MG63 (cell line): Measurements from ENCODE around the gene ZSCAN1. TPM values are rescaled to one million over a fixed set of nuclear protein-coding genes. Genes with fewer than 3 reads are reported as not detected.

Source experiments
- DNase-seq: peaks from one replicate; pipeline ENCODE4 v3.0.0-alpha.2; 2020
- H3K27me3 ChIP-seq: fragments of 250-450 bp; sonication (Bioruptor Pico); 2 replicates; pipeline ENCODE4 v1.5.1; 2020; ENCODE audit warnings: mild to moderate bottlenecking, moderate library complexity
- H3K36me3 ChIP-seq: fragments of 250-450 bp; sonication (Bioruptor Pico); 2 replicates; pipeline ENCODE4 v1.5.1; 2020; ENCODE audit warnings: mild to moderate bottlenecking, moderate library complexity
- H3K4me3 ChIP-seq: fragments of 250-450 bp; sonication (Bioruptor Pico); 2 replicates; pipeline ENCODE4 v1.5.1; 2020; ENCODE audit warnings: mild to moderate bottlenecking, moderate library complexity
- H3K9me3 ChIP-seq: fragments of 250-450 bp; sonication (Bioruptor Pico); 2 replicates; pipeline ENCODE4 v1.5.1; 2020; ENCODE audit warnings: mild to moderate bottlenecking, moderate library complexity
- total RNA-seq: library from RNA; depleted of rRNA; stranded (reverse); fragments of >200 nt; shearing (Covaris generic); gene quantifications from 2 replicates; pipeline ENCODE4 v1.2.3, GENCODE V29; 2014; ENCODE audit warnings: low replicate concordance; rRNA removed

The ZSCAN1 gene
- total RNA-seq, 1 experiment from 2014 or later, result not detected

DNA sequence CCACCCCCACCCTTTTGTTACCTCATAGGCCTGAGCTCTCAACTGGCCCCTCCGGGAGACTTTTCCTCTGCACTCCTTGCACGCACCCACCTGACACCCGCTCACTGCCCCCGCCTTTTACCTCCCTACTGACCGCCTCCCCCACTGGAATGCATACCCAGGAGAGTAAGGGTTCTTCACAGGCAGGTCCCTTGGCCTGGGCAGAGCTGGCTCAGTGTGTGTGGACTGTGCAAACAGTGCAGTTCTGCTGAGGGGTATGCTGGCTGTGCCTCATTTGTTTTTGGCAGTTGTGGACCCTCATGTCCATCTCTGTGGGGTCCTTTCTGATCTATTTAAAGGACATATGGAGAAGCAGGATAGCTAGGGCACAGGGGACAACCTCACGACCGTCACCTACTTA lies 59.2 kb downstream of the ZSCAN1 start:
- no peaks in the 10 kb centered on the region for H3K36me3 ChIP-seq
- no peak overlapping the region for H3K4me3 ChIP-seq
- no peaks in the 10 kb centered on the region for H3K27me3 ChIP-seq
- no peak for DNase-seq
- peaks cover 5% of the 10 kb centered on the region; the same call in 1 of the 2 replicates for H3K9me3 ChIP-seq

DNA sequence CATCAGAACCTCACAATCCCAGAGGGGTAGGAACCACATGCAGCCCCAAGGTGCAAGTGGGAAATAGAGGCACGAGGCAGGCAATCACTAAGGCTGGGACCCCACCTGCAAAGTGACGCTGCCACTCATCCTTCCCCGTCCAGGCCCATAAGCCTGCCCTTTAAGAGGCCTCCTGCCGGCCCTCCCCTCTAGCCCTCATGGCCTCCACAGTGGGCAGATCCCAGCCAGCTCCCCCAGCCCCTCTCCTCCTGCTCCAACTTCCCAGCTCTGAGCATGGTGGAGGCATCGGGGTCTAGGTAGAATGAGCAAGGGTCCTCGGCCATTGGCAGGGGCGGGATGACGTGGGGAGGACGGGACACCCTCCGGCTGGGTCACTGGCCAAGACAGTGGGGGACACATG lies 61.5 kb downstream of the ZSCAN1 start:
- Histone ChIP-seq H3K36me3 (no peaks in the 10 kb centered on the region), H3K9me3 (peaks cover 9% of the 10 kb centered on the region), H3K27me3 (no peaks in the 10 kb centered on the region), H3K4me3 (no peak overlapping the region)
- no peak for DNase-seq

DNA sequence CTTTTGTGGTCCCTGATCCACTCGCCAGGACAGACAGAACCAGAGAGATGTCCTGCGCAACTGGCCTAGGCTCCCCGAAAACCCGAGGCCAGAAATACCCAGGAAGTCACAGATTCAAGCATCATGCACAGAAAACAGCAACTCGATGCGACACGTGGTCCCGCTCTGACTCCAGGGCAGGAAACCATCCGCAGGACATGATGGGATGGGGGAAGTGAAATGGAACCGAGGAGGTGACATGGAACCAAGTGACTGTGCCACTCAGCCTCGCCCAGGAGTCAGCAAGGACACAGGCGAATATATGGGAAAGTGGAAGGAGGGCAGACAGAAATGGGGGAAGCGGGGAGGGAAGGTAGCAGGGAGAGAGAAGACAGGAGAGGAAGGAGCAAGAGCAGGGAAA lies 63.1 kb downstream of the ZSCAN1 start:
- H3K9me3 ChIP-seq, result peaks cover 9% of the 10 kb centered on the region
- no peaks in the 10 kb centered on the region for H3K36me3 ChIP-seq
- no peak for DNase-seq
- H3K27me3 ChIP-seq, result no peaks in the 10 kb centered on the region
- no peak overlapping the region for H3K4me3 ChIP-seq

DNA sequence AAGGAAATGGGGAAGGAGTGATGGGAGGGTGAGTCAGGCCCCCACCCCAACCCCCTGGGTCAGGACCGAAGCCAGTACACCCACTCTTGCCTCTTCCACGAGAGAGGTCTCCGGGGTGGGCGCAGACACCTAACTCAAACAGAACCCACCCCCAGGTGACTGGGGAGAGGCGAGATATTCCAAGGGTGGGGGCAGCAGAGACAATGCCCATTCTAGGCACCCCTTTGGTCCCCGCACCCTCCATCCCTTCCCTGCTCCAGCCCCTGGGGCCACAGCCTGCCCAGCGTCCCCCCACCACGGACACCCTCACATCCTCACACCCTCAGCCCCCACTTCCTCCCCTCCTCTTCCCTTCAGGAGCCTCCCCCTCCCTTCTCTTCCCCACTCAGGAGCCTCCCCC lies 63.5 kb downstream of the ZSCAN1 start:
- no peak for DNase-seq
- H3K4me3 ChIP-seq, result no peak overlapping the region
- H3K9me3 ChIP-seq, result peaks cover 9% of the 10 kb centered on the region
- H3K27me3 ChIP-seq, result no peaks in the 10 kb centered on the region
- H3K36me3 ChIP-seq, result no peaks in the 10 kb centered on the region

DNA sequence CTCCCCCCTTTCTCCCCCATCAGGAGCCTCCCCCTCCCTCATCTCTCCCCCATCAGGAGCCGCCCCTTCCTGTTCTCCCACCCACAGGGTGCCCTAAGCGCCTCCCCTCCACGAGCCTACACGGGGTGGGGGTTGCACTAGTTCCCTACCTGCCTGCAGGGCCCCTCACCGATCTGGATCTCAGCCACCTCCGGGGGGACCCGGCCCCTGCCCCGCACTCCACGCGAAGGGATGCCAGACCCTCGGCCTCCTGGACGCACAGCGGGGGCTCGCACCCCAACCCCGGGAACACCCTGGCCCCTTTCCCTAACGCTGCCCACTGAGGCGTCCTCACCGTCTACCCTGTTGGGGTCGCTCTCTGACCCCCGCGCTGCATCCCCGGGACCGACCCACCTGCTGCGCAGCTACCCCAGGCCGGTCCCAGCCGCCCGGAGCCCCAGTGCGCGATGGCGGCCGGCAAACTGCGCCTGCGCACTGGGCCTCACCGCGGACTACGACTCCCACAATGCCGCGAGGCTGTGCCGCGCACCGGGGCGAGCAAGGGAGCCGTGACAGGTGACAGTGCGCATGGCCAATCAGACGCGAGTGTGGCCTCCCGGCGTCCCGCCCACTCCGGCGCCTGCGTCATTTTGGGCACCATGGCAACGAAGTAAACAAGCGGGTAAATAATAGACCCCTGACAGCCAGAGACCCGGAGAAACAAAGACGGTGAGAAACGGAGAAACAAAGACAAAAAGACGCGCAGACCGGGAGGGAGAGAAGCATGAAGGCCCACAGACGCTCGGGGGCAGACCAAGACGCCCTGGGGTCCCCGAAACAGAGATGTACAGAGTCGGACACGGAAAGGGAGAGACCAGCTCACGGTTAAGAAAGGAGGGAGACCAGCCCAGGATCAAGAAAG lies 64.2 kb downstream of the ZSCAN1 start, which contains the start of gene ZSCAN18:
ZSCAN18 (minus strand) TSS at position 451 of the 901 bp plus-strand sequence. CDS start 7,964 bp downstream, outside the sequence.
- peaks cover 9% of the 10 kb centered on the region for H3K9me3 ChIP-seq
- DNase-seq, result peak; percentile 64

DNA sequence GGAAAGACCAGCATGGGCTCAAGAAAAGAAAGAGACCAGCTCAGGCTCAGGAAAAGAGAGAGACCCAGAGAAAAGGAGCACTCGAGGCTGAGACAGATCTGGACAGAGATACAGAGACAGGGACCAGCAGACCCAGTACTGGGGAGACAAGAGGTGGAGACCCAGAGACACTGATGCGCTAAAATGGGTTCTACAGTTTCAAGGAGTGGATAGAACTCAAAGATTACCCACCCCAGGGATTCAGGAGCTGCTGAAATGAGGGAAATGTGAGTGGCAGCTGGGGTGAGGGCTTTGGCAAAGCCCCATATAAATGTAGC lies 64.8 kb downstream of the ZSCAN1 start:
- no peak for DNase-seq
- Histone ChIP-seq H3K27me3 (no peaks in the 10 kb centered on the region), H3K9me3 (peaks cover 15% of the 10 kb centered on the region), H3K36me3 (no peaks in the 10 kb centered on the region), H3K4me3 (no peak overlapping the region; the same call in 1 of the 2 replicates)

More for the DNA sequence above, 64.2 kb downstream of the ZSCAN1 start, which contains the start of gene ZSCAN18:
- Histone ChIP-seq H3K27me3 (no peaks in the 10 kb centered on the region), H3K36me3 (no peaks in the 10 kb centered on the region), H3K4me3 (peak within 1 kb of the TSS; percentile 40)

Other genes with a start within 250 kb of the ZSCAN1 start
- gene ZNF552, start 219.1 kb upstream of the ZSCAN1 start, total RNA-seq, result 2.6 and 4.2 TPM in 2 replicates
- 4.6 and 7.6 TPM in 2 replicates for gene ZNF587B, start 203.7 kb upstream of the ZSCAN1 start, total RNA-seq
- 7.6 and 8.9 TPM in 2 replicates for gene ZNF587, start 184.2 kb upstream of the ZSCAN1 start, total RNA-seq
- 0.56 and 2.4 TPM in 2 replicates for gene ZNF814, start 145.0 kb upstream of the ZSCAN1 start, total RNA-seq
- gene ZNF417, start 117.4 kb upstream of the ZSCAN1 start, total RNA-seq, result 3.1 and 7.4 TPM in 2 replicates
- not detected in 2 replicates for gene ZNF418, start 98.6 kb upstream of the ZSCAN1 start, total RNA-seq
- gene ZNF256, start 86.3 kb upstream of the ZSCAN1 start, total RNA-seq, result 1.1 and 3.2 TPM in 2 replicates
- gene C19orf18, start 59.5 kb upstream of the ZSCAN1 start, total RNA-seq, result not detected in 2 replicates
- 11.5 and 12.4 TPM in 2 replicates for gene ZNF606, start 31.2 kb upstream of the ZSCAN1 start, total RNA-seq
- gene ZNF135, start 25.3 kb downstream of the ZSCAN1 start, total RNA-seq, result not detected in 2 replicates
- 3.8 and 8.2 TPM in 2 replicates for gene ZSCAN18, start 64.2 kb downstream of the ZSCAN1 start, total RNA-seq
- 9.8 and 10.2 TPM in 2 replicates for gene ZNF329, start 116.8 kb downstream of the ZSCAN1 start, total RNA-seq
- gene ZNF274, start 149.0 kb downstream of the ZSCAN1 start, total RNA-seq, result 4.7 and 5.4 TPM in 2 replicates
- gene ZNF544, start 194.9 kb downstream of the ZSCAN1 start, total RNA-seq, result 6.6 and 15.5 TPM in 2 replicates
- gene ZNF8, start 244.9 kb downstream of the ZSCAN1 start, total RNA-seq, result 1.5 and 3.0 TPM in 2 replicates